Neural cell (in vitro differentiated cells): ENCODE data around the gene CCDC149.

Experiments
- EP300 ChIP-seq: fragments of 450-650 bp; conservative IDR thresholded peaks from 2 replicates; pipeline ENCODE4 v1.6.1; 2014; ENCODE audit warnings: antibody characterized with exemption, mild to moderate bottlenecking, moderate library complexity; ENCODE audit not compliant: poor library complexity, severe bottlenecking
- EZH2 ChIP-seq: fragments of 200-600, 300-800 bp; shearing (Covaris generic), sonication (generic); IDR thresholded peaks from 2 replicates; pipeline ENCODE4 v1.6.1; 2014; ENCODE audit warnings: antibody characterized with exemption, low read length, borderline replicate concordance, mild to moderate bottlenecking; ENCODE audit not compliant: insufficient read depth, poor library complexity, severe bottlenecking
- POLR2AphosphoS5 ChIP-seq: IDR thresholded peaks from 2 replicates; pipeline ENCODE4 v1.6.1; 2012
- RAD21 ChIP-seq: fragments of 450-650 bp; conservative IDR thresholded peaks from 2 replicates; pipeline ENCODE4 v1.6.1; 2014; ENCODE audit warnings: antibody characterized with exemption, mild to moderate bottlenecking, moderate library complexity
- SMC3 ChIP-seq: fragments of 450-650 bp; conservative IDR thresholded peaks from 2 replicates; pipeline ENCODE4 v1.6.1; 2014; ENCODE audit warnings: antibody characterized with exemption, mild to moderate bottlenecking, moderate library complexity; ENCODE audit not compliant: poor library complexity
- TAF1 ChIP-seq: IDR thresholded peaks from 2 replicates; pipeline ENCODE4 v1.6.1; 2012; ENCODE audit warnings: low read depth
- TF ChIP-seq, protein P1 (sequence below): fragments of 450-650 bp; IDR thresholded peaks from 2 replicates; pipeline ENCODE4 v1.5.1; 2014; ENCODE audit warnings: antibody characterized with exemption, mild to moderate bottlenecking, moderate library complexity; ENCODE audit not compliant: poor library complexity, severe bottlenecking
- TF ChIP-seq, protein P2 (sequence below): IDR thresholded peaks from 2 replicates; pipeline ENCODE4 v1.6.1; 2012; ENCODE audit warnings: borderline replicate concordance

DNA sequence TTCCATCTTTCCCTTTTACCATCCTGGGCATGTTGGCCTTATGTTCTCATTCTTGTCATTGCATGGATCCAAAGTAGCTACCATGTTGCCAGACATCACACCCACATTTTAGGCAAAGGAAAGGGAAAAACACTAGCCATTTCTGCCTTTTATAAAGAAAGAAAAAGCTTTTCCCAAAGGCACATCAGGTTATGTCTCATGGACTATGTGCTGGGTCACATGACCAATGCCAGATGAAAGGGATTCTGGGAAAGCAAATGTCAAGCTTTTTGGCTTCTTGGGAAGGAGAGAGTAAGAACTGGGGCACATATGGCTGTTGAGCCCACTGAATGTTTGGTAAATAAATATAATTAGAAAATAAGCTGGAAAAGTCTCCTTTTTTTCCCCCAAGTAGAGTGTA, 121.8 kb downstream of the CCDC149 start:
- TF ChIP-seq, protein P1, sequence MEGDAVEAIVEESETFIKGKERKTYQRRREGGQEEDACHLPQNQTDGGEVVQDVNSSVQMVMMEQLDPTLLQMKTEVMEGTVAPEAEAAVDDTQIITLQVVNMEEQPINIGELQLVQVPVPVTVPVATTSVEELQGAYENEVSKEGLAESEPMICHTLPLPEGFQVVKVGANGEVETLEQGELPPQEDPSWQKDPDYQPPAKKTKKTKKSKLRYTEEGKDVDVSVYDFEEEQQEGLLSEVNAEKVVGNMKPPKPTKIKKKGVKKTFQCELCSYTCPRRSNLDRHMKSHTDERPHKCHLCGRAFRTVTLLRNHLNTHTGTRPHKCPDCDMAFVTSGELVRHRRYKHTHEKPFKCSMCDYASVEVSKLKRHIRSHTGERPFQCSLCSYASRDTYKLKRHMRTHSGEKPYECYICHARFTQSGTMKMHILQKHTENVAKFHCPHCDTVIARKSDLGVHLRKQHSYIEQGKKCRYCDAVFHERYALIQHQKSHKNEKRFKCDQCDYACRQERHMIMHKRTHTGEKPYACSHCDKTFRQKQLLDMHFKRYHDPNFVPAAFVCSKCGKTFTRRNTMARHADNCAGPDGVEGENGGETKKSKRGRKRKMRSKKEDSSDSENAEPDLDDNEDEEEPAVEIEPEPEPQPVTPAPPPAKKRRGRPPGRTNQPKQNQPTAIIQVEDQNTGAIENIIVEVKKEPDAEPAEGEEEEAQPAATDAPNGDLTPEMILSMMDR = no peak
- TF ChIP-seq TAF1 (no peak), EP300 (no peak), POLR2AphosphoS5 (no peak), SMC3 (no peak), RAD21 (no peak), EZH2 (no peak)
- TF ChIP-seq, protein P2, sequence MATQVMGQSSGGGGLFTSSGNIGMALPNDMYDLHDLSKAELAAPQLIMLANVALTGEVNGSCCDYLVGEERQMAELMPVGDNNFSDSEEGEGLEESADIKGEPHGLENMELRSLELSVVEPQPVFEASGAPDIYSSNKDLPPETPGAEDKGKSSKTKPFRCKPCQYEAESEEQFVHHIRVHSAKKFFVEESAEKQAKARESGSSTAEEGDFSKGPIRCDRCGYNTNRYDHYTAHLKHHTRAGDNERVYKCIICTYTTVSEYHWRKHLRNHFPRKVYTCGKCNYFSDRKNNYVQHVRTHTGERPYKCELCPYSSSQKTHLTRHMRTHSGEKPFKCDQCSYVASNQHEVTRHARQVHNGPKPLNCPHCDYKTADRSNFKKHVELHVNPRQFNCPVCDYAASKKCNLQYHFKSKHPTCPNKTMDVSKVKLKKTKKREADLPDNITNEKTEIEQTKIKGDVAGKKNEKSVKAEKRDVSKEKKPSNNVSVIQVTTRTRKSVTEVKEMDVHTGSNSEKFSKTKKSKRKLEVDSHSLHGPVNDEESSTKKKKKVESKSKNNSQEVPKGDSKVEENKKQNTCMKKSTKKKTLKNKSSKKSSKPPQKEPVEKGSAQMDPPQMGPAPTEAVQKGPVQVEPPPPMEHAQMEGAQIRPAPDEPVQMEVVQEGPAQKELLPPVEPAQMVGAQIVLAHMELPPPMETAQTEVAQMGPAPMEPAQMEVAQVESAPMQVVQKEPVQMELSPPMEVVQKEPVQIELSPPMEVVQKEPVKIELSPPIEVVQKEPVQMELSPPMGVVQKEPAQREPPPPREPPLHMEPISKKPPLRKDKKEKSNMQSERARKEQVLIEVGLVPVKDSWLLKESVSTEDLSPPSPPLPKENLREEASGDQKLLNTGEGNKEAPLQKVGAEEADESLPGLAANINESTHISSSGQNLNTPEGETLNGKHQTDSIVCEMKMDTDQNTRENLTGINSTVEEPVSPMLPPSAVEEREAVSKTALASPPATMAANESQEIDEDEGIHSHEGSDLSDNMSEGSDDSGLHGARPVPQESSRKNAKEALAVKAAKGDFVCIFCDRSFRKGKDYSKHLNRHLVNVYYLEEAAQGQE = no peak
